ENCODE data around the gene DISC1. TPM values are rescaled to one million over a fixed set of nuclear protein-coding genes. Genes with fewer than 3 reads are reported as not detected.
A peak's percentile ranks its signal among the peaks of the same experiment; 100 is the strongest.
"Not testable (repeated sequence)": the region's sequence is repeated elsewhere in the genome, so short reads cannot be mapped to it uniquely, and the experiment has no call there.

Gene DISC1
- total RNA-seq, 5 donors from 2014 or later (not counting 1 experiment from before 2014, with no cell fraction given) = 12.9 to 37.0 (median 14.6) TPM

GRCh38 chr1:231722356-231722755, 95.8 kb downstream of the DISC1 start:
- H3K4me1 ChIP-seq (ENCODE audit: control insufficient read depth in 1 of 2, extremely low read depth in 1 of 2, insufficient read depth in 2 of 2, low read length in 2 of 2) = no peaks in the 10 kb centered on the region
- Mint-ChIP-seq H3K27me3 (no peaks in the 10 kb centered on the region), H3K36me3 (peaks cover 59% of the 10 kb centered on the region), H3K4me3 (no peak overlapping the region), H3K27ac (no peak overlapping the region), H3K4me1 (peaks cover 0 to 21% (median 0%) of the 10 kb centered on the region in 3 donors), H3K9me3 (no peaks in the 10 kb centered on the region)
- H3K27ac ChIP-seq (ENCODE audit: low read length) = no peak overlapping the region
- no peaks in the 10 kb centered on the region for H3K27me3 ChIP-seq (replicated peaks in 1 of 2; ENCODE audit: control insufficient read depth in 2 of 2, extremely low read depth in 1 of 2, insufficient read depth in 2 of 2, low read length in 1 of 2)
- CTCF ChIA-PET = no interaction called here
- H3K36me3 ChIP-seq (ENCODE audit: control insufficient read depth in 2 of 2, extremely low read depth in 1 of 2, insufficient read depth in 1 of 2, low read length in 1 of 2) = peaks cover 0 to 5% of the 10 kb centered on the region in 2 donors
- POLR2A ChIA-PET = no interaction called here
- 92% methylated on average over 2 of the region's 6 CpGs for WGBS (ENCODE audit: insufficient coverage)
- no peak for ATAC-seq (replicated peaks in 1 of 4)
- no peaks in the 10 kb centered on the region for H3K9me3 ChIP-seq
- no peak for DNase-seq
- H3K4me3 ChIP-seq (ENCODE audit: control insufficient read depth in 1 of 2, extremely low read depth in 1 of 2, low read length in 1 of 2) = no peak overlapping the region

GRCh38 chr1:231723146-231723545, 96.6 kb downstream of the DISC1 start:
- CTCF ChIA-PET = no interaction called here
- no peaks in the 10 kb centered on the region for H3K27me3 ChIP-seq (replicated peaks in 1 of 2; ENCODE audit: control insufficient read depth in 2 of 2, extremely low read depth in 1 of 2, insufficient read depth in 2 of 2, low read length in 1 of 2)

GRCh38 chr1:231724041-231724440, 97.5 kb downstream of the DISC1 start:
- H3K27ac Mint-ChIP-seq = no peak overlapping the region
- Histone ChIP-seq H3K4me3 (ENCODE audit: control insufficient read depth in 1 of 2, extremely low read depth in 1 of 2, low read length in 1 of 2) (no peak overlapping the region), H3K9me3 (no peaks in the 10 kb centered on the region), H3K27ac (ENCODE audit: low read length) (no peak overlapping the region), H3K4me1 (ENCODE audit: control insufficient read depth in 1 of 2, extremely low read depth in 1 of 2, insufficient read depth in 2 of 2, low read length in 2 of 2) (no peaks in the 10 kb centered on the region), H3K36me3 (ENCODE audit: control insufficient read depth in 2 of 2, extremely low read depth in 1 of 2, insufficient read depth in 1 of 2, low read length in 1 of 2) (peaks cover 0 to 5% of the 10 kb centered on the region in 2 donors), H3K27me3 (replicated peaks in 1 of 2; ENCODE audit: control insufficient read depth in 2 of 2, extremely low read depth in 1 of 2, insufficient read depth in 2 of 2, low read length in 1 of 2) (no peaks in the 10 kb centered on the region)
- 70% methylated on average over 2 of the region's 5 CpGs for WGBS (ENCODE audit: insufficient coverage)
- ATAC-seq (replicated peaks in 1 of 4) (no peak), DNase-seq (no peak)
- peaks cover 0 to 14% (median 0%) of the 10 kb centered on the region in 3 donors for H3K4me1 Mint-ChIP-seq
- H3K27me3 Mint-ChIP-seq = no peaks in the 10 kb centered on the region
- H3K9me3 Mint-ChIP-seq = no peaks in the 10 kb centered on the region
- H3K4me3 Mint-ChIP-seq = no peak overlapping the region
- peaks cover 53% of the 10 kb centered on the region for H3K36me3 Mint-ChIP-seq
- ChIA-PET POLR2A (no interaction called here), CTCF (no interaction called here)

More at GRCh38 chr1:231723146-231723545, 96.6 kb downstream of the DISC1 start:
- Mint-ChIP-seq H3K36me3 (peaks cover 54% of the 10 kb centered on the region), H3K27me3 (no peaks in the 10 kb centered on the region), H3K4me3 (no peak overlapping the region), H3K27ac (no peak overlapping the region), H3K9me3 (no peaks in the 10 kb centered on the region), H3K4me1 (peaks cover 0 to 14% (median 0%) of the 10 kb centered on the region in 3 donors)
- Histone ChIP-seq H3K36me3 (ENCODE audit: control insufficient read depth in 2 of 2, extremely low read depth in 1 of 2, insufficient read depth in 1 of 2, low read length in 1 of 2) (peaks cover 0 to 5% of the 10 kb centered on the region in 2 donors), H3K4me3 (ENCODE audit: control insufficient read depth in 1 of 2, extremely low read depth in 1 of 2, low read length in 1 of 2) (no peak overlapping the region), H3K9me3 (no peaks in the 10 kb centered on the region), H3K4me1 (ENCODE audit: control insufficient read depth in 1 of 2, extremely low read depth in 1 of 2, insufficient read depth in 2 of 2, low read length in 2 of 2) (no peaks in the 10 kb centered on the region), H3K27ac (ENCODE audit: low read length) (no peak overlapping the region)
- no peak for ATAC-seq (replicated peaks in 1 of 4)
- DNase-seq = no peak
- WGBS (ENCODE audit: insufficient coverage) = 73% methylated on average over 7 of the region's 7 CpGs
- POLR2A ChIA-PET = no interaction called here

GRCh38 chr1:231724876-231725647, 98.5 kb downstream of the DISC1 start:
- no peak overlapping the region for H3K27ac Mint-ChIP-seq
- WGBS (ENCODE audit: insufficient coverage) = 79% methylated on average over 10 of the region's 13 CpGs
- POLR2A ChIA-PET = no interaction called here

GRCh38 chr1:231727171-231727570, 100.6 kb downstream of the DISC1 start:
- WGBS (ENCODE audit: insufficient coverage) = no CpG with 5 or more reads among the region's 2 CpGs
- Histone ChIP-seq H3K9me3 (no peaks in the 10 kb centered on the region), H3K27me3 (replicated peaks in 1 of 2; ENCODE audit: control insufficient read depth in 2 of 2, extremely low read depth in 1 of 2, insufficient read depth in 2 of 2, low read length in 1 of 2) (no peaks in the 10 kb centered on the region), H3K36me3 (ENCODE audit: control insufficient read depth in 2 of 2, extremely low read depth in 1 of 2, insufficient read depth in 1 of 2, low read length in 1 of 2) (peaks cover 0 to 2% of the 10 kb centered on the region in 2 donors), H3K27ac (ENCODE audit: low read length) (no peak overlapping the region), H3K4me3 (ENCODE audit: control insufficient read depth in 1 of 2, extremely low read depth in 1 of 2, low read length in 1 of 2) (no peak overlapping the region), H3K4me1 (ENCODE audit: control insufficient read depth in 1 of 2, extremely low read depth in 1 of 2, insufficient read depth in 2 of 2, low read length in 2 of 2) (no peaks in the 10 kb centered on the region)
- Mint-ChIP-seq H3K27ac (no peak overlapping the region), H3K9me3 (no peaks in the 10 kb centered on the region), H3K36me3 (peaks cover 37% of the 10 kb centered on the region), H3K4me1 (peaks cover 0 to 14% (median 0%) of the 10 kb centered on the region in 3 donors), H3K4me3 (no peak overlapping the region), H3K27me3 (no peaks in the 10 kb centered on the region)
- ChIA-PET POLR2A (no interaction called here), CTCF (no interaction called here)
- ATAC-seq (replicated peaks in 1 of 4) (no peak), DNase-seq (no peak)

More at GRCh38 chr1:231724876-231725647, 98.5 kb downstream of the DISC1 start:
- Histone ChIP-seq H3K4me1 (ENCODE audit: control insufficient read depth in 1 of 2, extremely low read depth in 1 of 2, insufficient read depth in 2 of 2, low read length in 2 of 2) (no peaks in the 10 kb centered on the region), H3K27ac (ENCODE audit: low read length) (no peak overlapping the region), H3K27me3 (replicated peaks in 1 of 2; ENCODE audit: control insufficient read depth in 2 of 2, extremely low read depth in 1 of 2, insufficient read depth in 2 of 2, low read length in 1 of 2) (no peaks in the 10 kb centered on the region), H3K36me3 (ENCODE audit: control insufficient read depth in 2 of 2, extremely low read depth in 1 of 2, insufficient read depth in 1 of 2, low read length in 1 of 2) (peaks cover 0 to 5% of the 10 kb centered on the region in 2 donors), H3K4me3 (ENCODE audit: control insufficient read depth in 1 of 2, extremely low read depth in 1 of 2, low read length in 1 of 2) (no peak overlapping the region), H3K9me3 (no peaks in the 10 kb centered on the region)
- Mint-ChIP-seq H3K27me3 (no peaks in the 10 kb centered on the region), H3K9me3 (no peaks in the 10 kb centered on the region), H3K4me1 (peaks cover 0 to 14% (median 0%) of the 10 kb centered on the region in 3 donors), H3K36me3 (peaks cover 48% of the 10 kb centered on the region), H3K4me3 (no peak overlapping the region)
- CTCF ChIA-PET = no interaction called here
- DNase-seq = peak in 3 of 35 experiments; percentile 1 to 17 (median 7)
- no peak for ATAC-seq (replicated peaks in 1 of 4)

- H3K4me3 Mint-ChIP-seq; CTCF ChIA-PET; ATAC-seq (replicated peaks in 1 of 4); H3K4me1 Mint-ChIP-seq; H3K27me3 Mint-ChIP-seq; H3K9me3 Mint-ChIP-seq; DNase-seq; H3K36me3 ChIP-seq (ENCODE audit: control insufficient read depth in 2 of 2, extremely low read depth in 1 of 2, insufficient read depth in 1 of 2, low read length in 1 of 2); H3K4me1 ChIP-seq (ENCODE audit: control insufficient read depth in 1 of 2, extremely low read depth in 1 of 2, insufficient read depth in 2 of 2, low read length in 2 of 2); H3K27ac ChIP-seq (ENCODE audit: low read length); H3K27me3 ChIP-seq (replicated peaks in 1 of 2; ENCODE audit: control insufficient read depth in 2 of 2, extremely low read depth in 1 of 2, insufficient read depth in 2 of 2, low read length in 1 of 2); H3K27ac Mint-ChIP-seq; POLR2A ChIA-PET; H3K9me3 ChIP-seq; H3K4me3 ChIP-seq (ENCODE audit: control insufficient read depth in 1 of 2, extremely low read depth in 1 of 2, low read length in 1 of 2): not testable (repeated sequence)
- WGBS (ENCODE audit: insufficient coverage) = no CpG with 5 or more reads among the region's 4 CpGs
- H3K36me3 Mint-ChIP-seq = peaks cover 24% of the 10 kb centered on the region
These were observed 102.4 kb downstream of the DISC1 start for GRCh38 chr1:231728987-231729386.

All from T-cell (primary cell).